Limb (tissue), 2 donors: ENCODE results near the gene TMEM258.

Source experiments
- DNase-seq, 2 donors: peaks; one replicate each; pipeline ENCODE4 v3.0.0-alpha.2; 2016; ENCODE audit errors: extremely low spot score in 2 of 2

Gene TMEM258

DNA sequence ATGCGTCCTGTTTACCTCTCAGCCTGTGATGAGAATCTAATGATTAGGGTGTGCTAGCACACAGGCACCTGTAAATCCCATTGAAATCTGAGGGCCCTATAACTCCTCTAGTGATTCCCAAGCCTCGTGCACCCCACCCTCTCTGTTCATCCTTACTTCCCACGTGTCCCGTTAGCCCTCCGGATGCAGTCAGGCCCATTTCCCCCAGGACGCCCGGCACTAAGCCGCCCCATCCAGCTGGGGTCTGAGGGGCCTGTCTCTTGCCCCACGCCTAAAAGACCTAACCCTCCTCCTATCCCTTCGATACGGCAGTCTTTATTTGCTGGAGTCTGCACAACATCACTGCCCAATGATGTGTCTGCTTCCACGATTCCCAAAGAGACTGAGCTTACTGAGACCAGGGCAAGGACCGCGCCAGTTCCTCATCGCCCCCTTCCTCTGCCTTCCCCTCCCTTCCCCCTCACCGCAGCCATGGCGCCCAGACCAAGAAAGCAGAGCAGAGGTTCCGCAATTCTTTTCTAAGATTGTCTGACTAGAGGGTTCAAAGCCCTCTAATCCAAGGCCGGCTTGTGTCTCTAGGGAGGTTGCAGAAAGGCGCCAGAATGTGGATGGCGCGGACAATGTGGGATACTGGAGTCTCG, 34.7 kb upstream of the TMEM258 start:
- DNase-seq, result peak in 1 of 2 donors; percentile 18

- no peak for DNase-seq
Observed at GRCh38 chr11:61820174-61820573, 27.8 kb upstream of the TMEM258 start.

- no peak for DNase-seq
Observed at GRCh38 chr11:61817471-61818202, 25.2 kb upstream of the TMEM258 start.

DNA sequence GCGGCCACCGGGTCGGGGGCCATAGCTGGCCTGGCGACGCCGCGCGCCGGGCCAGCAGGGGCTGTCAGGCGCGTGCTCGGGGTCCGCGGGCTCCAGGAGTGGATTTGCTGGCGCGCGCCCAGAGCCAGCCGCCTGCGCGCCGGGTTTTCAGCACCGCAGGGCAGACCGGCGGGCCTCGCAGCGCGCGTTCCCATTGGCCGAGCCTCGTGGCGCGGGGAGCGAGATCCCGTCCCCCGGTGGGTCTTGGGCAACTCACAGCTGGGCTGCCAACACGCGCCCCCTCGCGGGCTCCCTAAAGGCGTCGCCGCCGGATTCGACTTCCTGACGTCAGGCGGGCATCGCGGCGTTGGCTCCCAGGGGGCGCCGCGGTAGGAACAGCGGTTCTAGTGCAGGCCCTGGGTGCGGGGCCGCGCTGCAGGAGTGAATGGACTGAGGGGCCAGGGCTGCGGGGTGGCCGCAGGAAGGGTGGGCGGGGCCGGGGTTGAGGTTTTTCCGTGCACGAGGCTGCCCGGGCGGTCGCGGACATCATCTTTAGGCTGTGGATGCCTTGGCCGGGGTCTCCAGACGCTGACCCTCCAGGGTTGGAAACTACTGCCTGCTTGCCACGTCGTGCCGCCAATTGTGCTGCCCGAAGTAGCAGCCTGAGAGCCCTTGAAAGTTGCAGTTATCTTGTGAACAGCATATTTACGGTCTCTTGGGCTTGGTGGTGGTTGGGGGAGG, 24.5 kb upstream of the TMEM258 start, which contains the start of gene FADS1:
FADS1 (minus strand) TSS at position 268 of the 720 bp plus-strand sequence; CDS start at position 194, 74 bp downstream.
- peak; percentile 87 to 94 for DNase-seq

GRCh38 chr11:61815790-61816735, 23.7 kb upstream of the TMEM258 start:
- peak; percentile 40 to 81 for DNase-seq

DNA sequence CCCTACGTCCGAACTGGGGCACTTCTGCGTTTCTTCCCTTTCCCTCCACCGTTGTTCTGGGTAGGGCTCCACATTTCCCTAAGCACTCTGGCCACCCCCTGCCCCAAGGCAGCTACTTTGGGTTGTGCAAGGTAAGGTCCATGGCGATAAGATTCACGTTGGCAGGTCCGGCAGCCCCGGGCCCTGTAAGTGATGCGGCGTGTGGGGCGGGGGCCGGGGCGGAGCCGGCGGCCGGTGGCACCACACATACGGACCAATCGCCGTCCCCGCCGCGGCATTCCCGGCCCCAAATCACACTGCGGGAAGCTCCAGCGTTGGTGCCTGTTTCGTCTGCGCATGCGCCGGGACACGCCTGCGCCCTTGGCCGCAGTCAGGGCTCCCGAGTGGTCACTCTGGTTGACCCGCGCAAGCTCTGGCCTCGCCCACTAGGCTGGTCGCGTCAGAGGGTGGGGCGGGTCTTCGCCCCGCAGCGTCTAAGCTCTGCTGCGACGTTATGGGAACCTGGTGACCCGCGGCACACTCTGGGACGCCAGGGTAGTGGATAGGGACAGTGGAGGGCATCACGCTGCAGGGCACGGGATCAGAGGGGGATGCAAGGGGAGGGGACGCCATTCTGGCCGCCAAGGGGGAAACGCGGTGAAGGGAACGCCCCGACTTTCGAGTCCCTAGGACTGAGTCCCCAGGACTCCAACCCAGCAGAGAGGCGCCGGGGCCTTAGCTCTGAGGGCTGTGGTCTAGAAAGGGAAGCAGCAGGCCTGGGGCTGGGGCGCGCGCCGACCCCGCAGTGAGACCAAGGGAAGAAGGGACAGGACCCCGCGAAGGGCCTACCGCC, 22.8 kb upstream of the TMEM258 start:
- peak; percentile 90 to 91 for DNase-seq

DNA sequence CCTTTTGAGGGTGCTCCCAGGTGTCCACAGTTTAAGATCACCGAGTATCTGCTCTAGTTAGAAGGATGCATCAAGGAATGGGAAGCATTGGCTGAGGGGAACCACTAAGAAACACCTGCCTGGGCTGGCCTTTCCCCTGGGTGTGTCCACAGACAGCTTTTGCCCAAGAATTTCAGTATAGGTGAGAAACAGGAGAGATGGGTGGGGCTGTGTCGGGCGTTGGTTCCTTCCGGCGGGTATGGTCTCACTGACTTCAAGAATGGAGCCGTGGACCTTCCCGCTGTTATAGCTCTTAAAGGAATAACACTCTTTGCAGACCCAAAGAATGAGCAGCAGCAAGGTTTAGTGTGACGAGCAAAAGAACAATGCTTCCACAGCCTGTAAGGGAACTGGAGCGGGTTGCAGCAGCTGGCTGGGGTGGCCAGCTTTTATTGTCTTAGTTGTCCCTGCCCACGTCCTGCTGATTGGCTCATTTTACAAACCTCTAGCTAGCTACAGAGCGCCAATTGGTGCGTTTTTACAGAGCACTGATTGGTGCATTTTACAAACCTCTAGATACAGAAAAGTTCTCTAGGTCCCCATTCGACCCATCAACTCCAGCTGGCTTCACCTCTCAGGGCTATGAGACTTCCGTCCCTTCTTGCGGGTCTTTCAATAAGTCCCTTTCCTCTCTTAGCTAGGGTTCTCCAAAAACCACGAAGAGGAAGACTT, 22.0 kb upstream of the TMEM258 start:
- DNase-seq, result no peak

DNA sequence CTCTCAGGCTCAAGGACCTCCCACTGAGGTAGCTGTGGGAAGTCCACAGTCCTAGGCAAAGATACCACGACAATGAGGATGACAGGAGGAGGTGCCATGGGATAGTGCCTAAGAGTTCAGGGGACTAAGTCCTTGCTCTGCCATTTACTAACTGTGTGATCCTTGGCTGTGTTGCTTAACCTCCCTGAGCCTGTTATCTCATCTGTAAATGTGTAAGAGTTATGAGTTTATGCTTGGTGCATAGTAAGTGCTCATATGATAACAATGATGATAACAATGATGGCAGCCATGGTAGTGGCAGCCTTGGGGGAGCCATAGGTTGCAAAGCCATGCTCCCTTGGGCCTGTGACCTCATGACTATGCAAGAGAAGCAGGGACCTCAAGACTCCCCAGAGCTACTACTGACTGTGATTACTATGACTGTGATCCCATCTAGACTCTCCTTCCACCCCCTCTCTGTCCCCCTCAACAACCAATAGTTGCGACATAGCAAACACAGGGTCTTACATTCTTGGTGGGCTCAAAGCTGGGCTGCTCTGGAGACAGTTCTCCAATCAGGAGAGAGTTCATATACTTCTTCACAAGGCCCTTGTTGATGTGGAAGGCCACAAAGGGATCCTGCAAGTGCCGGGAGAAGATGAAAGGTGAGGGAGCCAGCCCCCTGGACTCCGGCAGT, 20.5 kb upstream of the TMEM258 start:
- no peak for DNase-seq

DNA sequence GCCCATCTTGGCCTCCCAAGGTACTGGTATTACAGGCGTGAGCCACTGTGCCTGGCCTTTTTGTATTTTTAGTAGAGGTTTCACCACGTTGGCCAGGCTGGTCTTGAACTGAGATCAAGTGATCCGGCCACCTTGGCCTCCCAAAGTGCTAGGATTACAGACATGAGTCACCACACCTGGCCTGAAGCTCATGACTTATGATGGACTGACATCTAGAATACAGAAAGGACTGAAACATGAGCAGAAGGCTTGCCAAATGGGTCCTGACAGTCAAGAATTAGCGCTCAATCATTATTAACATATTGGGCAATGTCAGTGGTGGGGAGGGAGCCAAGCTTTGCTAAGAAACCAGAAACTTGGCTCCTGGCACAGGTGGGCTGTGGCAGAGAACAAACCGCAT, 19.4 kb upstream of the TMEM258 start:
- no peak for DNase-seq

GRCh38 chr11:61810671-61811175, 18.3 kb upstream of the TMEM258 start:
- DNase-seq, result no peak

DNA sequence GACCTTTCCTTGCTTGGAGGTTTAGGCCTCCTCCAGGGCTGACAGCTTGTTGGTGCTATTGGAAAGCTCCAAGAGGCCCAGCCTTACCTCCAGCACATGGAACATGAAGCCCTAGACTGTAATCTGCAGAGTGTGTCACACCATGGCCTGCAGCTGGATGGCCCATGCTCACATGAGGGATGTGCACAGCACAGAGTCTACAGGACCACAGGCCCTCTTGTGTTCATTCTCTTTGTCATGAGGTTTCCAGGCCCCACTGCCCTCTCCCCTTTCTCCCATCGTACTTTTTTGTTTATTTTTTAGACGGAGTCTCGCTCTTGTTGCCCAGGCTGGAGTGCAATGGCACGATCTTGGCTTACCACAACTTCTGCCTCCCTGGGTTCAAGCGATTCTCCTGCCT, 14.4 kb upstream of the TMEM258 start:
- no peak for DNase-seq

DNA sequence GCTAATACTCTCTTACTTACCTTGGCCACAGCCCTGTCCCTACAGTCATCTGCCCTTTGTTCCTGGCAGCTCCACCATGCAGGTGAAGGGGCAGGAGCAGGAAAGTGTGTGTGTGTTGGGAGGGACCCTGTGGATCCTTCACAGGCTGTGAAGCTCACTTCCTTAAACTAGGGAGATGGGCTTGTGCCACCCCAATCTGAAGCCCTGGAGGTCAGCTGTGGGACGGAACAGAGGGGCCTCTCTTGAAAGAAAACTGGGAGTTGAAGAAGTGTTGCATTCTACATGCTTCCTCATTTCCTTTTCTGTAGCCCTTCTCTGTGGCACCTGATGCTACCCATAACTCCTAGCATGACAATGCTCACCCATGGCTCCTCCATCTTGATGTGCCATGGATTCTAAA, 12.7 kb upstream of the TMEM258 start:
- no peak for DNase-seq

DNA sequence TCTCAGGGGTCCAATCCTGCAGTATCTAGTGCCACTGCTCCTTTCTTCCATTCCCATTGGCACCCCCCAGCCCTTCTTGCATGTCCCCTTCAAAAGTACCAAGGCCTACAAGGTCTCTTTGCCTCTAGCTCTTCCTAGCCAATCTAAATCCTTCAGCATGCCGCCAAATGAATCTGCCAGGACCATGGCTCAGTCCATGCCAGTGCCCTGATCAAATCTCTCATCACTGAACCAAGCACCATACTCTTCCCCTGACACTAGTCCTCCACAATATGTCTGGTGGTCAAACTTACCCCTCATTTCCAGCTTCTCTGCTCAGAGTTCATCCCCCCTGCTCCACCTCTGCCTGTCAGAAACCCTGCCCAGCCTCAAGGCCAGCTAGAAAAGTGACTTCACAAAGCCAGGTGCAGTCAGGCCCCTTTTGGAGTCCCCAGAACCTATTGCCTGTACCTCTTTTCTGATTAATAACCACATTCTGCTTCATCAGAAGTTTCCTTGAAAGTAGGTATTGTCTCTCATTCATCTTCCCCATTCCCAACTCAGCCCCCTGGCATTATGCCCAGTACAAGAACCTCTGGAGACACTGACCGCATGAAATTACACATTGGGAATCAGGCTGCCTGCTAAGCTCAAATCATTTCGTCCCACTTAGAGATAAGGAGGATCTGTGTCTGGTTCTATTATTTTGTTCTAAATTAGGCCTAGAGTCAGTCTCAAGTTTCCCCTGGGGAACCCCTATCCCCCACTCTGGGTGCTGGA, 11.7 kb upstream of the TMEM258 start:
- no peak for DNase-seq

DNA sequence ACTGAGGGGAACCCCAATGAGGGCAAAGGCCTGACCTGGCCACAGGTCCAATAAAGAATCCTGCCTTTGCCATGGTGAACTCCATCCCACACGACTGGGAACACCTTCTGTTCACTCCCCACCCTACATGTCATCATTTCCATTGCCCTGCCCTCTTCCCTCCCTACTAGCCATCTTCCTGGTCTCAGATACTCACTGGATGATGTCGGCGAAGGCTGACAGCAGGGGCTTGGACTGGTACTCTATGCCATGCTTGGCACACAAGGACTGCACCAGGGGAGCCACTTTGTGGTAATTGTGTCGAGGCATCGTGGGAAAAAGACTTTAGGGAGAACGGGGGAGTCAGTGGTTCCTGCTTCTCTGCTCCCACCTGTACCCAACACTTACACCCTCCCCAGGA, 10.2 kb upstream of the TMEM258 start:
- DNase-seq, result no peak

DNA sequence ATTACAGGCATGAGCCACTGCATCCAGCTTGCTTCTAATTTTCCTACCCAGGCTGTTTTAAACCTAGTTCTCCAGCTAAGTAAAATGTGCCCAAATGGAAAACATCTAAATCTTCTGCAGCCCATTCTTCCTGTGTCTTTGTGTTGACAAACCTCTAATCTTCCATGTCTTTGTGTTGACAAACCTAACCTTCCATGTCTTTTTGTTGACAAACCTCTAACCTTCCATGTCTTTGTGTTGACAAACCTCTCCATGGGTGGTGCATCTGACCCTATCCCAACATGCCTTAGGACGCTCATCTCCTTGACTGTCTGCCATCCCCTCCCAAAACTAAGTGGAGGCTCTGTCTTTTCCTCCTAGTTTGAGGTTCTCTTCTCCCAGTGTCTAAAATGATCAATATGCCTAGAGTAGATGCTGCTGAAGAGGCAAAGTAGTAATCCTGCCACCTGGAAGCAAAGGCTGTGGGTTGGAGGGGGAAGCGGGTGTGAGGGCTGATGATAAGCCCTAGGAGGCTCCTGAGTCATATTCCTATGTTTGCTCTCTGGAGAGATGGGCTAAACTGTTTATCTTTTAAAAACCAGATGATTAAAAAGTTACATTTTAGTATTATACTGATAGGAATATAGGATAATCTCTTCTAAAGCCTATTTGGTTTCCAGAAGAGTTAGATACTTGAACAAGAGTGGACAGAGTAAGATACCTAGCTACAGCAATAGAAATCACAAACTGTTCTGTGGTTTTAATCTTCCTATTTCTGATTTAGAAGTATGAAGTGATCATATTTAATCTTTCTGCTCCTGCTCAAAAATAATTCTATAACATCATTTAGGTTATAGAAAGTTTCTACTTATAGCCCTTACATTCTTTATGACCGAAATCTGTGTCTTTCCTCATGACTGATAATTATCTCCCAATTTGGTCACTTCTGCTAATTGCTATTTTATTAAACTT, 8.2 kb upstream of the TMEM258 start:
- DNase-seq, result no peak

DNA sequence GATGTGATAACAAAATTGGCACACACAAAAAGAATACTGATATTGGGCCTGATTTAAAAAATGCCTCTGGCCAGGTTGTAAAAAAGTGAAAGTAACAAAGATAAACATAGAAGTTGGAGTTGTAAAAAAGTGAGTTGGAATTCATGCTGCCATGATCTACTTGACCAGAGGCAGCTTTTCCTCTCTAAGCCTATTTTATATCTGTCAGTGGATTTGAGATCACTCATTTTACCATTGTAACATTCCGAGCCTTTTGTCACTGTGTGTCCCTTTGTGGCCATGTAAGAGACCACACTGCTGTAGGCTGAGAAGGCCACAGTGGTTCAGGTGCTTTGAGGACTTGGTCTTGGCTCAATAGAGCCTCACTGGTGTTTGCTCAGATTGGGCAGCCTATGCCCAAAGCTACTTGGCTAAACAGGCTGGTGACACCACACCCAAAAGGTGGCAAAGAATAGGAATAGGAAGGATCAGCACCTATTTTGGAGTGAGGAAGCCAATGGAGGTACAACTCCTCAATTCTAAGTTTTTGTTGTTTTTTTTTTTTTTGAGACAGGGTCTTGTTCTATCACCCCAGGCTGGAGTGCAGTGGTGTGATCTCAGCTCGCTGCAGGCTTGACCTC, 7.4 kb upstream of the TMEM258 start:
- DNase-seq, result no peak
